Epithelial cell of proximal tubule (primary cell): Measurements from ENCODE around the gene ALDH3B2. TPM values are rescaled to one million over a fixed set of nuclear protein-coding genes. Genes with fewer than 3 reads are reported as not detected.
A peak's percentile ranks its signal among the peaks of the same experiment; 100 is the strongest.

Experiments
- DNase-seq: peaks from one replicate; pipeline ENCODE4 v3.0.0-alpha.2; 2011; ENCODE audit warnings: low read depth
- H3K4me3 ChIP-seq: 2 replicates; pipeline ENCODE4 v1.5.1; 2011; ENCODE audit warnings: low read depth, mild to moderate bottlenecking, low read length
- total RNA-seq: library from RNA; depleted of rRNA; stranded (reverse); fragments of >200 nt; gene quantifications from 2 replicates; pipeline ENCODE4 v1.2.3, GENCODE V29; 2015
- TF ChIP-seq, protein P1 (sequence below): conservative IDR thresholded peaks from 2 replicates; pipeline ENCODE4 v1.5.1; 2012; ENCODE audit warnings: low read depth, mild to moderate bottlenecking, low read length

Gene ALDH3B2
- total RNA-seq, 1 donor from 2014 or later = not detected

DNA sequence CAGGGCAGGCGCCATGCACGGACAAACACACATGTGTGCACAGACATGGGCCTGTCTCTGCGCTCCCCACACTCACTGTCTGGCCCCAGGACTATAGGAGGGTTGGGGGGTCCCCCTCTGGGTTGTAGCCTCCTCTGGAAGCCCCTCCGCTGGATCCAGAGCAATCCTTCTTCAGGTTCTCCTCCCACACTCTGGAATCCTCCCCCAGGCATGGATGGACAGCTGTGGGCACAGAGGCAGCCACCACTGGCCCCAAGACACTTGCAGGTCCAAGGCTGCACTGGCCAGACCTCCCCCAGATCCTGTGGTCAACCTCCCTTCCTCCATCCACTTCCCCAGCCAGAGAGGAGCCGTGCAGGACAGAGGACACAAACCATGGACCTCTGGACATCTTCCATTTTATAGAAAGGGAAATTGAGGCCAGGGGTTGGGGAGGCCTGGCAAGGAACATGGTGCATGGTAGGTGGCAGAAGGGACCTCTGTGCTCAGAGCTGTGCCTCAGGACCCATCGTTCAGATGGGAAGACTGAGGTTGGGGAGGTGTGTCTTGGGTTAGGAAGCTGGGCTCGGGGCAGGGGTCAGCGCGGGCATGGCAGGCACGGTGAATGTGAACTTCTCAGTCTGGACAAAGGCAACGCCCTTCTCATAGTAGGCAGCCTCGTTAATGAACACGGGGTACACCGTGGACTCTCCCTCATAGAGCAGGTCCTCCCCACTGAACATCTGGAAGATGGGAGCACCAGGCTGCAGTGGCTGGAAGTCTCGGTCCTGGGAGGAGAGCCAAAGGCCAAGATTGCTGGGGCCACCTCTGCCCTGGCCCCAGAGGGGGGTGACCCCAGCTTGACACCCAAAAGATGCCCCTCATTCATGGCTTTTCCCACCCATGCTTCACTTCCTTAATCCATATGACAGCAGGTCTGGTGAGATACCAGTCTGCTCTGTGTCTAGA is 32.0 kb downstream of the ALDH3B2 start:
- no peak for DNase-seq
- H3K4me3 ChIP-seq = no peak overlapping the region
- TF ChIP-seq, protein P1, sequence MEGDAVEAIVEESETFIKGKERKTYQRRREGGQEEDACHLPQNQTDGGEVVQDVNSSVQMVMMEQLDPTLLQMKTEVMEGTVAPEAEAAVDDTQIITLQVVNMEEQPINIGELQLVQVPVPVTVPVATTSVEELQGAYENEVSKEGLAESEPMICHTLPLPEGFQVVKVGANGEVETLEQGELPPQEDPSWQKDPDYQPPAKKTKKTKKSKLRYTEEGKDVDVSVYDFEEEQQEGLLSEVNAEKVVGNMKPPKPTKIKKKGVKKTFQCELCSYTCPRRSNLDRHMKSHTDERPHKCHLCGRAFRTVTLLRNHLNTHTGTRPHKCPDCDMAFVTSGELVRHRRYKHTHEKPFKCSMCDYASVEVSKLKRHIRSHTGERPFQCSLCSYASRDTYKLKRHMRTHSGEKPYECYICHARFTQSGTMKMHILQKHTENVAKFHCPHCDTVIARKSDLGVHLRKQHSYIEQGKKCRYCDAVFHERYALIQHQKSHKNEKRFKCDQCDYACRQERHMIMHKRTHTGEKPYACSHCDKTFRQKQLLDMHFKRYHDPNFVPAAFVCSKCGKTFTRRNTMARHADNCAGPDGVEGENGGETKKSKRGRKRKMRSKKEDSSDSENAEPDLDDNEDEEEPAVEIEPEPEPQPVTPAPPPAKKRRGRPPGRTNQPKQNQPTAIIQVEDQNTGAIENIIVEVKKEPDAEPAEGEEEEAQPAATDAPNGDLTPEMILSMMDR = no peak

DNA sequence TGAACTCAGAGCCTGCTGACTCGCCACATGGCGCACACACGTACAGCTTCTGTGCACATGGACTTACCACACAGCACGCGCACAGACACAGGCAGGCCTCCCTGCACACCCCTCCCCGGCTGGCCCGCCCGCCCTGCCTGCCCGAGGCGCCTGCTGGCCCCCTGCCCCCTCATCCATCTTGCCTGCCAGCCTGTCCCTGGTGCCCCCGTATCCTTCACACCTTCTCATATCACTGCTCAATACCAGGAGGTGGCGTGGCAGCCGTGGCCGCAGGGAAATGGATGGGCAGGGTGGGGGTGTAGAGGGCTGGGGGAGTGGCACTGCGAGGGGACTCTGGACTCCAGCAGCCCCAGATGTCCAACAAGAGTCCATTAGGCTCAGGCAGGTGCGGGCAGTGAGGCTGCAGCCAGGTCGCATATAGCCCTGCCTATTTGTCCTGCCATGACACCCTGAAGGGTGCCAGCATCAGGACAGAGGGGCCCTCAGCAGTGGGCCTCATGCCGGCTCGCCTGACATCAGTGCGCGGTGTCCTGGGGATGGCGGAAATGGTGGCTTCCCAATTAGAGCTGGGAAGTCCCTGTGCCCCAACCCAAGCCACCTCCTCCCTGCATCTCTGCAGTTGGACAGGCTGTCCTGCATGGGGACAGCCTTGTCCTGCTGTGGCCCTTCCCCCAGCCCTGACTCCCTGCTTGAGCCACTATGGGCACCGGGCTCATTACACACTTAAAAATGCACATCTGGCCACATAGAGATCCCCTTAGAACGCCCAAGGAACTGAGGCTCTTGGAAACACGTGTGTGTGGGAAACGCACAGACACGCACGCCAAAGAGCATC is 32.9 kb downstream of the ALDH3B2 start:
- H3K4me3 ChIP-seq = no peak overlapping the region
- DNase-seq = no peak
- TF ChIP-seq, protein P1 = no peak

DNA sequence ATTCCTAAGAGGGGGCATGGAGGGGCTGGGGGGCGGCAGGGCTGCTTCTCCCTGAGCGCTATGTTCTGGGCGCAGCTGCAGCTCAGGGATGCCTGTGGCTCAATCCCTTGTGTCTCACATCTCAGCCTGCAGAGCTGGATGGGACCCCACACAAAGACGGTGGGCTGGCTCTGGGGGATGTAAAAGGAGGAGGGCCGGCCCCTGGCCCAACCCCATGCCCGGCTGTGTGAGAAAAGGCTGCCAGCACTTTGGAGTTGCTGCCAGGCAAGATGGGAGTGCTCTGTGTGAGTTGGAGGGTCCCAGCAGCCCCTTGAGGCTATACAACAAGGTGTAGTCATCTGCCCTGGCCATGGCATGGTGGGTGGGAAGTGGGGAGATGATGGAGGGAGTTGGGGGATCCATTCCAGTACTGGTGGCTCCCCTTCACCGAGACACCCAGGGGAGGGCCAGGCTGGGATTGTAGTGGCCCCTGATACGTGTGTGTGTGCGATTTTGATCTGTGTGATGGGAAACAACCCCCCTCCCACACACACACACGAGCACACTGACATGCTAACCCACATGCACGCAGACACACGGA is 33.6 kb downstream of the ALDH3B2 start:
- TF ChIP-seq, protein P1 = no peak
- DNase-seq = no peak
- no peak overlapping the region for H3K4me3 ChIP-seq

DNA sequence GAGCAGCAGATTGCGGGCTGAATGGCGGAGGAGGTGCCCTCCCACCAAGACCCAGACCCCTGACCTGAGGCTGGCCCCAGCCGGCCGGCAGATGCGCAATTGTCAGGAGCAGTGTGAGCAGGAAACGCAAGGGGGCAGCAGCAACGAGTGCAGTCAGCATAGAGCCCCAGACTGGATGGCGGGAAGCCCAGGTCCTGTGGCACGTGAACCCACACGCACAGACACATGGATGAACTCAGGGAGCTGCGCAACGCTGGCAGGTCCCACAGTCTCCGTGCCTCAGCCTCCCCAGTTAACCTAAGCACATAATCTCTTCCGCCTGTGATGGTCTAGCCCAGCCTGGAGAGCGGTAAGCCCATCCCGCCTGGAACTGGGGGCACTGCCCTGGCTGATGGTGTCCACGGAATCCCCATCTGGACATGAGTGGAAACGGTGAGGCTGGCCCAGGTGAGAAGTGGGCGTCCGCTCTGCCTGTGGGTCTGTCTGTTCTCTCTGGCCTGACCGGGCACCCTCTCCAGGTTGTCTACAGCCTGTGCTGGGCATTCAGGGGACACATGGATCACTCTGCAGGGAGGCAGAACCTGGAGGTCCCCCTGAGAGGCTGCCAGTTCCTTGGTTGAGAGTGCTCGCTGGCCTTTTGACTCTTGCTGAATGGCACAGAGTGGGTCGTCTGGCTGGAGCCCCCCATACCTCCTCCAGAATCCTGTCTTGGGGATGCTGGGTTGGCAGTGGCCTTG is 34.2 kb downstream of the ALDH3B2 start:
- DNase-seq = no peak
- no peak overlapping the region for H3K4me3 ChIP-seq

DNA sequence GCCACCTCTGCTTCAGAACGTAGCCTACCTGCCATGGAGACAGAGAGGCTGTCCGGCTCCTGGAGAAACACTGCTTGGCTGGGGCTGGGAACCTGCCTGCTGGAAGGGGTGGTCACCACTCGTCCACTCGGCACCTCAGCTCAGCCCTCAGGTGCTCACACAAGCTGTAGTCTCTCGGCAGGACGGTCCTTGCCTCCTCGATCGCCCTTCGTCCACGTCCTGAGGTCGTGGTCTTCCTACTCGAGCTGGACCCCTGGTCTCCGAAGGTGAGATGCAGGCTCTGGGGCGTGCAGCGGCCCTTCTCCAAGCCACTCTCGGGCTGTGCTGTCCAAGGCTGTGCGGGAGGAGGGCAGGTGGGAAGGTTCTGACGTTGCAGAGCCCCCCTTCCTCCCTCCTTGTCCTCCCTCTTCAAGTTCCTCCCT is 35.0 kb downstream of the ALDH3B2 start, which contains the start of gene TBX10:
Gene TBX10 (minus strand): TSS at position 326 of the 422 bp plus-strand sequence. CDS start 291 bp downstream, at position 35.
- TF ChIP-seq, protein P1 = no peak
- no peak within 1 kb of the TSS for H3K4me3 ChIP-seq
- no peak for DNase-seq

More for the DNA sequence above, 34.2 kb downstream of the ALDH3B2 start:
- TF ChIP-seq, protein P1 = peak; percentile 77
